AG10803 (cell line): ENCODE measurements around the gene KCND2.

Experiments
- DNase-seq: peaks from one replicate; pipeline ENCODE4 v3.0.0; 2010; ENCODE audit warnings: low read depth
- H3K4me3 ChIP-seq: 2 replicates; pipeline ENCODE4 v1.5.1; 2011; ENCODE audit warnings: mild to moderate bottlenecking, low read length, control low read depth
- TF ChIP-seq, protein P1 (sequence below): conservative IDR thresholded peaks from 2 replicates; pipeline ENCODE4 v1.5.1; 2011; ENCODE audit warnings: mild to moderate bottlenecking, low read length, control low read depth, inconsistent platforms

Gene KCND2

DNA sequence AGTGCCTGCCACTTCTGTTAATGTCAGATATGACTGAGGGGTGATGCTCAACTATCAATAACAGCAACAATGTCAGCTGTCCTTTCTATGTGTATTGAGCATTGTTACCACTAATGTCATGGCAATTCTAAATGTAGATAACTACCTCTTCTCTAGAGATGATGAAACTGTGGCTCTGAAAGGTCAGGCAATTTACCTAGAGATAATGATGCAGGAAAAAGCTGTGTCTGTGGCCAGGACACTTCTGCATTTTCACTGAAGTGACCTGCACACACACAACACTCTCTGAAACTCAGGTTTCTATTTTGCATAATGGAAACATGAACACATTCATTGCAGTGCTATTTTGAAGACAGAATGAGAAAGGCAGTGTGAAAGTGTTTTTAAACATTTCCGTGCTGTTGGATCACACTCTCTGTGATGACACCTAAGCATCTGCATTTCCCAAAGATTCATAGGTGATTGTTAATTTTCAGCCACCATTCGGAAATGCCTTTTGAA is 148.2 kb downstream of the KCND2 start:
- no peak overlapping the region for H3K4me3 ChIP-seq
- TF ChIP-seq, protein P1, sequence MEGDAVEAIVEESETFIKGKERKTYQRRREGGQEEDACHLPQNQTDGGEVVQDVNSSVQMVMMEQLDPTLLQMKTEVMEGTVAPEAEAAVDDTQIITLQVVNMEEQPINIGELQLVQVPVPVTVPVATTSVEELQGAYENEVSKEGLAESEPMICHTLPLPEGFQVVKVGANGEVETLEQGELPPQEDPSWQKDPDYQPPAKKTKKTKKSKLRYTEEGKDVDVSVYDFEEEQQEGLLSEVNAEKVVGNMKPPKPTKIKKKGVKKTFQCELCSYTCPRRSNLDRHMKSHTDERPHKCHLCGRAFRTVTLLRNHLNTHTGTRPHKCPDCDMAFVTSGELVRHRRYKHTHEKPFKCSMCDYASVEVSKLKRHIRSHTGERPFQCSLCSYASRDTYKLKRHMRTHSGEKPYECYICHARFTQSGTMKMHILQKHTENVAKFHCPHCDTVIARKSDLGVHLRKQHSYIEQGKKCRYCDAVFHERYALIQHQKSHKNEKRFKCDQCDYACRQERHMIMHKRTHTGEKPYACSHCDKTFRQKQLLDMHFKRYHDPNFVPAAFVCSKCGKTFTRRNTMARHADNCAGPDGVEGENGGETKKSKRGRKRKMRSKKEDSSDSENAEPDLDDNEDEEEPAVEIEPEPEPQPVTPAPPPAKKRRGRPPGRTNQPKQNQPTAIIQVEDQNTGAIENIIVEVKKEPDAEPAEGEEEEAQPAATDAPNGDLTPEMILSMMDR = no peak
- no peak for DNase-seq

DNA sequence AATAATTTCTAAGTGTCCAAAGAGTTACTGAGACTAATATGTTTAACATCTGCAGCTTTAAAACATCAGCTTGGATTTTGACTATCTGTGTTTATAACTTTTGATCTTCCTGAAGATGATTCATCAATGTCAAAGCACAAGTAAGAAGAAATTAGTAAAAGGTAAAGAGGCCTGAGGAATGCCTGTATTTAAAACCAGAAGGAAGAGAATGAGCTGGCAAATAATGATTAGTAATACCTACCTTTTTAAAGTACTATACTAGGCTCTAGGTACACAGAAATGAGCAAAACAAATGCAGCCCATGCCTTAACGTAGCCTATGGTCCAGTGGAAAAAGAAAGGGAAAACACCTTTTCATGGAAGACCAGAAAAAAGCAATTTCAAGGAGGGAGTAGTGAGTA is 158.0 kb downstream of the KCND2 start:
- no peak for DNase-seq
- TF ChIP-seq, protein P1 = no peak
- H3K4me3 ChIP-seq = no peak overlapping the region

DNA sequence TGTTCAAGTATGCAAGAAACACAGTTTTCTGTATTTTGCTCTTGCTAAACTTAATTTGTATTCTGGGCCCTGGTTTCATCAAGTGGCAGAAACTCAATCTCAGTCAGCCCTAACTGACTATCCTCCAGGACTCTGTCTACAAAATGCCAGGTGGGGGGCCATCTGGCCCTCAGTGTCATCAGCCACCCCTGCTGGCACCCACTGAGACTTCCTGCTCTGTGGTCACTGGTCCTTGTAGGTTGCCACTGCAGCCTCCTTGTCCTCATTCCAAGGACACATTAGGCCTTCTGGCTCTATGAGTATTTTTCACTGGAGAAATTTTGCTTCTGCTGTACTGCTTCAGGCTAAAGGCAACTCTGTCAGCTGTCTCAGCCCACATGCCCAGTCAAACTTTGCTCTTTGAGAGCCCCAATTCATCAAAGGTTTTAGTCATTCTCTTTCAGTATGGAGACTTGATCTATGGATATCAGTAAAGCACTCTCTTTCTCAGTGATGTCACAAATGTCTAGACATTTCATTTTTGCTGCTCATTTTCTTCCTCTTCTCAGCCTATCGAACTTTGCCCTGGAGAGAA is 163.6 kb downstream of the KCND2 start:
- no peak for DNase-seq
- TF ChIP-seq, protein P1 = no peak

DNA sequence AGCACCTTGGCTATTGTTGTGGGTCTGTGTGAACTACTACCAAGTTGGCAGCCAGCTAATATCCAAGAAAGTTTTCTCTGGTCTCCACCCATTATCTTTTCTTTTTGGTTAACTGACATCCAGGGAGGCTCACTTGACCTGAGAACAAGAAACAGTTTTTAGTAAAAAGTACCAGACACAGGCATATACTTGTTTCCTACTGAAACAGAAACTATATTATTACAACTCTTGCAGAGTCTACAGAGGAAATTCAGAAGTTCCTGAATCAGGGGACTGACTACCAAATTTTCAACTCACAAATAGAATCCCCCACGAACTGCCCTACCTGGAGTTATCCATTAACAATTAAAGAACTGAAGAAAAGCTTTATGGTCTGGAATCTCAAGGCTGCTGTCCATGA is 168.9 kb downstream of the KCND2 start:
- H3K4me3 ChIP-seq = no peak overlapping the region
- DNase-seq = no peak

More for the DNA sequence above, 163.6 kb downstream of the KCND2 start:
- no peak overlapping the region for H3K4me3 ChIP-seq

DNA sequence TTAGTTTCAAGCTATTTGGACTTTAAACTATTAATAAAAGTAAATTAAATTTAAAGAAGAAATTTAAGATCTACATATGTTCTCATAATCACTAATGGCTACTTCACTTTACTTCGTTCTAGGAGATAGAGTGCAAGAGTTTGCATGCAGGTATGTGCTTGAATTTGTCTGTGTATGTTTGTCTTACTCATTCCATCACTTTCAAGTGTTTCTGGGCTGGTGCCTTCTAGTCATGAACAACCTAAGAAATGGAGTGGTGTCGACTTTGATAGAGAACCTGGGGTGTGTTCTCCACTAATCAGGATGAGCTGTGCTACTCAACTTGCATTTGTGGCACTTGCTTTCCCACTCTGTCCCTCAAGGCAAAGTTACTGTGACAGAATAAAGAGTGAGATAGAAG is 169.9 kb downstream of the KCND2 start:
- H3K4me3 ChIP-seq = no peak overlapping the region
- TF ChIP-seq, protein P1 = no peak
- DNase-seq = no peak

More for the DNA sequence above, 168.9 kb downstream of the KCND2 start:
- TF ChIP-seq, protein P1 = no peak

DNA sequence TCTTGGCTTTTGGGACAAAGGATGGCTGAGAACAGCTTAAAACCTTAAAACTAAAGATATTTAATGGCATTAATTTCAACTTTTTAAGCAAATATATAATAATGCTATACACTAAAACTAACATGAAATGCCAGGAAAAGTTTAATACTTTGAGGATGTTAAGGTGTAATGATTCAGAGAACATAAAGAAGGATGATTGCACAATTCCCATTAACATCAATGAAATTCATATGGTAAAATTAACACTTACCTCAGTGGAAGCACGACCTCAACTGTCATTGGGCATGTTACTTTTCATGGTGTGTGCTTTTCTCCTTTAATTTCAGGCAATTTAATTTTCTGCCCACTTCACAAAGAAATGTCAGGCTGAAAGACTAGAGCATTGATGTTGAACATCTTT is 171.7 kb downstream of the KCND2 start:
- TF ChIP-seq, protein P1 = no peak

DNA sequence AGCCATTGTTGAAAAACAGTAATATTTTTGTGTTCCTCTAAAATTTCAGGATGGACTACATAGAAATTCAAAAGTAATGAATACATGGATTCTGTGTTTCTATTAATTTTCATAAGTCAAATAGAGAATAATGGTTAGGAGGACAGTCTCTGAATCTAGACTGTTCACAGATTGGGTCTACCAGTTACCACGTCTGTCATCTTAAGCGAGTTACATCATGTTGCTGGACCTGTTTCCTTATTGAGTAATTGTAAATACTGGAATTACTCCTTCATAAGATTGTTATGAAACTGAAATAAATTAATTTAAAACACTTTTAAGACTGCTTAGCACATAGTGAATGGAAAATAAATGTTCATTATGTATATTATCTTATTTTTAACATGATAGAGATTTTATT is 172.3 kb downstream of the KCND2 start:
- no peak for DNase-seq
- H3K4me3 ChIP-seq = no peak overlapping the region
- TF ChIP-seq, protein P1 = no peak

More for the DNA sequence above, 171.7 kb downstream of the KCND2 start:
- H3K4me3 ChIP-seq = no peak overlapping the region
- DNase-seq = no peak
